SU-DHL-6 (cell line): ENCODE results near the gene TRIM32.

Experiments
- CTCF ChIP-seq: fragments of 200-600 bp; sonication (generic); IDR thresholded peaks from one replicate; pipeline ENCODE4 v1.5.1; 2017; ENCODE audit warnings: antibody characterized with exemption, mild to moderate bottlenecking, low read length, moderate library complexity; ENCODE audit not compliant: insufficient read depth, poor library complexity, severe bottlenecking
- EZH2phosphoT487 ChIP-seq: fragments of 200-600 bp; sonication (generic), shearing (Covaris generic); conservative IDR thresholded peaks from 2 replicates; pipeline ENCODE4 v1.6.1; 2018; ENCODE audit warnings: mild to moderate bottlenecking, antibody characterized with exemption, low read length, moderate library complexity, mixed read lengths

DNA sequence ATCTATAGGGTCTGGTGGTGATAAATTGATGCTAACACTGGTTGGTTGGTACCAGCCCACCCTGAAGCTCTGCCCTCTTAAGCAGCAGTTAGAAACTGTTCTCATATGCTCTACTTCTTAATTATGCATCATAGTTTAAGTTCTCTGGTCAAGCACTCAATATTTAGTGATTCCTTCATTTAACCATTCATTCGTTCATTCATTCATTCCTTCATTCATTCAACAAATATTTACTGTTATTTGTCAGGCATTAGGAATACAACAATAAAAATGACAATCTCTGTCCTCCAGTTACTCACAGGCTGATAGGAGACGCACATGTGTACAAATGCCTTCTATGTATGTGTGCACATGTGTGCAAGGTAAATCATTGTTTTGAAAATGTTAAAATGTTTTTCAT, 54.6 kb downstream of the TRIM32 start:
- TF ChIP-seq CTCF: no peak
- no peak for TF ChIP-seq EZH2phosphoT487
